GM18526 (cell line): ENCODE measurements around the gene ABCA5.

Experiments
- POLR2A ChIP-seq: IDR thresholded peaks from 3 replicates; pipeline ENCODE4 v1.6.1; 2011; ENCODE audit not compliant: insufficient read length; ENCODE audit errors: extremely low read depth

ABCA5 gene

GRCh38 chr17:69287168-69287567, 39.8 kb downstream of the ABCA5 start:
- no peak for TF ChIP-seq POLR2A

GRCh38 chr17:69286257-69286656, 40.7 kb downstream of the ABCA5 start:
- no peak for TF ChIP-seq POLR2A

- TF ChIP-seq POLR2A, result no peak
Observed at GRCh38 chr17:69284646-69285045, 42.3 kb downstream of the ABCA5 start.

GRCh38 chr17:69282002-69282401, 44.9 kb downstream of the ABCA5 start:
- TF ChIP-seq POLR2A, result no peak

- no peak for TF ChIP-seq POLR2A
Observed at GRCh38 chr17:69275751-69276150, 51.2 kb downstream of the ABCA5 start.

- no peak for TF ChIP-seq POLR2A
Observed at GRCh38 chr17:69271023-69271422, 55.9 kb downstream of the ABCA5 start.

- no peak for TF ChIP-seq POLR2A
Observed at GRCh38 chr17:69269131-69269998, 57.6 kb downstream of the ABCA5 start.

- no peak for TF ChIP-seq POLR2A
Observed at GRCh38 chr17:69268543-69269014, 58.4 kb downstream of the ABCA5 start.

- no peak for TF ChIP-seq POLR2A
Observed at GRCh38 chr17:69267219-69267618, 59.7 kb downstream of the ABCA5 start.

- no peak for TF ChIP-seq POLR2A
Observed at GRCh38 chr17:69265873-69266272, 61.1 kb downstream of the ABCA5 start.

GRCh38 chr17:69254187-69254586, 72.7 kb downstream of the ABCA5 start:
- TF ChIP-seq POLR2A, result no peak

- TF ChIP-seq POLR2A, result no peak
Observed at GRCh38 chr17:69250641-69251040, 76.3 kb downstream of the ABCA5 start.

- TF ChIP-seq POLR2A, result no peak
Observed at GRCh38 chr17:69246726-69247375, 80.1 kb downstream of the ABCA5 start.

- TF ChIP-seq POLR2A, result no peak
Observed at GRCh38 chr17:69246202-69246601, 80.7 kb downstream of the ABCA5 start.

- no peak for TF ChIP-seq POLR2A
Observed at GRCh38 chr17:69245617-69246016, 81.3 kb downstream of the ABCA5 start.
